Endothelial cell of umbilical vein (primary cell): ENCODE measurements around the gene USH2A. TPM values are rescaled to one million over a fixed set of nuclear protein-coding genes. Genes with fewer than 3 reads are reported as not detected.

ENCODE experiments used
- BruUV-seq: library from RNA; stranded (reverse); fragments of 400-500 nt; replicated peaks from 2 replicates; lab custom pipeline; 2021; lab: Mats Ljungman, UMichigan
- CTCF ChIA-PET: fragments of 300-600, 350-600 bp; sonication (Branson Sonifier 250); formaldehyde crosslinking; loops from one replicate; lab custom pipeline; 2021; ENCODE audit warnings: antibody characterized with exemption, inconsistent platforms; lab: Charles Lee
- POLR2A ChIA-PET: fragments of 300-600, 350-600 bp; sonication (Branson Sonifier 250); formaldehyde crosslinking; loops from one replicate; lab custom pipeline; 2021; ENCODE audit warnings: antibody characterized with exemption, inconsistent platforms; lab: Charles Lee
- DNase-seq: peaks from one replicate; pipeline ENCODE4 v3.0.0-alpha.2; 2011; ENCODE audit warnings: low read depth, low spot score
- FAIRE-seq: peaks from 2 replicates; lab custom pipeline; 2011; peaks lifted over from hg19 to GRCh38; lab: Jason Lieb, UNC
- H2AFZ ChIP-seq: 2 replicates; pipeline ENCODE4 v1.6.0; 2012; ENCODE audit warnings: low read depth, low read length, control low read depth, inconsistent platforms
- H3K27ac ChIP-seq: 2 replicates; pipeline ENCODE4 v1.5.1; 2011; ENCODE audit warnings: low read depth, mild to moderate bottlenecking, control low read depth, low read length, moderate library complexity; ENCODE audit not compliant: insufficient read depth
- H3K27me3 ChIP-seq, 2 experiments: 2 replicates each; pipeline versions ENCODE4 v1.6.0 to v1.6.1; 2011; ENCODE audit warnings: low read length in 2 of 2, mixed read lengths in 1 of 2; ENCODE audit not compliant: control insufficient read depth in 2 of 2, insufficient read depth in 2 of 2
- H3K36me3 ChIP-seq, 2 experiments: 2 replicates in 1 of 2; 3 replicates in 1 of 2; pipeline ENCODE4 v1.5.1; 2011; ENCODE audit warnings: low read length in 2 of 2, mild to moderate bottlenecking in 1 of 2, moderate library complexity in 1 of 2; ENCODE audit not compliant: control insufficient read depth in 2 of 2, insufficient read depth in 2 of 2; ENCODE audit errors: extremely low read depth in 1 of 2
- H3K4me1 ChIP-seq: 3 replicates; pipeline ENCODE4 v1.5.1; 2011; ENCODE audit warnings: mild to moderate bottlenecking, low read length; ENCODE audit not compliant: control insufficient read depth, insufficient read depth; ENCODE audit errors: extremely low read depth
- H3K4me2 ChIP-seq: 2 replicates; pipeline ENCODE4 v1.6.1; 2011; ENCODE audit warnings: low read length, control low read depth, mixed read lengths; ENCODE audit not compliant: insufficient read depth
- H3K4me3 ChIP-seq, 3 experiments: fragments of 200-600 bp in 1 of 3; sonication (generic), shearing (Covaris generic) in 1 of 3; replicated peaks in 1 of 3; 2 replicates each; pipeline ENCODE4 v1.5.1; 2011 to 2016; ENCODE audit warnings: control low read depth in 3 of 3, low read length in 3 of 3, mild to moderate bottlenecking in 2 of 3, inconsistent platforms in 1 of 3, low read depth in 1 of 3, moderate library complexity in 1 of 3; ENCODE audit not compliant: insufficient read depth in 1 of 3
- H3K79me2 ChIP-seq: 2 replicates; pipeline ENCODE4 v1.6.0; 2012; ENCODE audit warnings: low read length, inconsistent platforms; ENCODE audit not compliant: control insufficient read depth, insufficient read depth
- H3K9ac ChIP-seq: replicated peaks from 2 replicates; pipeline ENCODE3; 2011; ENCODE audit warnings: low read length, control low read depth; ENCODE audit not compliant: insufficient read depth; ENCODE audit errors: extremely low read depth
- H3K9me1 ChIP-seq: replicated peaks from 3 replicates; pipeline ENCODE4 v1.6.0; 2011; ENCODE audit warnings: mild to moderate bottlenecking, low read length; ENCODE audit not compliant: control insufficient read depth, insufficient read depth; ENCODE audit errors: extremely low read depth
- H3K9me3 ChIP-seq: replicated peaks from 2 replicates; pipeline ENCODE4 v1.5.1; 2012; ENCODE audit warnings: low read length, inconsistent platforms; ENCODE audit not compliant: control insufficient read depth, insufficient read depth
- H4K20me1 ChIP-seq: replicated peaks from 2 replicates; pipeline ENCODE3; 2011; ENCODE audit warnings: mild to moderate bottlenecking, low read length; ENCODE audit not compliant: control insufficient read depth, insufficient read depth; ENCODE audit errors: extremely low read depth
- CTCF ChIP-seq, 2 donors: IDR thresholded peaks; 1 replicate in 1 of 2; 2 replicates in 1 of 2; pipeline ENCODE4 v1.5.1; 2011; ENCODE audit warnings: low read length in 2 of 2, mild to moderate bottlenecking in 2 of 2, moderate library complexity in 2 of 2, control low read depth in 1 of 2, inconsistent platforms in 1 of 2, low read depth in 1 of 2; ENCODE audit not compliant: insufficient read depth in 1 of 2; ENCODE audit errors: extremely low read depth in 1 of 2
- EZH2 ChIP-seq: IDR thresholded peaks from 2 replicates; pipeline ENCODE4 v1.6.1; 2012; ENCODE audit warnings: borderline replicate concordance, low read depth, mild to moderate bottlenecking, moderate library complexity, low read length, inconsistent platforms; ENCODE audit not compliant: severe bottlenecking
- FOS ChIP-seq: IDR thresholded peaks from 2 replicates; pipeline ENCODE4 v1.6.1; 2011; ENCODE audit warnings: mild to moderate bottlenecking, low read length, moderate library complexity, borderline replicate concordance; ENCODE audit not compliant: insufficient read depth
- JUN ChIP-seq: IDR thresholded peaks from 2 replicates; pipeline ENCODE4 v1.6.1; 2011; ENCODE audit warnings: borderline replicate concordance, low read depth; ENCODE audit not compliant: insufficient read length, insufficient read depth
- MAX ChIP-seq: IDR thresholded peaks from 2 replicates; pipeline ENCODE4 v1.6.1; 2011; ENCODE audit not compliant: insufficient read depth, insufficient read length
- POLR2A ChIP-seq: IDR thresholded peaks from 2 replicates; pipeline ENCODE4 v1.6.1; 2012; ENCODE audit warnings: low read depth, mild to moderate bottlenecking, control low read depth, low read length
- POLR2AphosphoS5 ChIP-seq: IDR thresholded peaks from 2 replicates; pipeline ENCODE4 v1.6.1; 2012; ENCODE audit warnings: low read depth, mild to moderate bottlenecking, control low read depth, low read length, moderate library complexity; ENCODE audit not compliant: insufficient read depth
- dilution Hi-C: fragments of 300-500 bp; cut with MboI; formaldehyde crosslinking; loops from one replicate; pipeline ENCODE4 v1.15.0; 2019; ENCODE audit warnings: low sequenced_read_pairs; ENCODE audit not compliant: extremely low pct_ligation_motif_present
- intact Hi-C: fragments of 100-400 bp; cut with micrococcal nuclease; formaldehyde crosslinking; loops from one replicate; pipeline ENCODE4 v1.10.0; 2022
- polyA plus RNA-seq, 4 experiments: library from polyadenylated mRNA; depleted of rRNA in 3 of 4; stranded (reverse) in 3 of 4; unstranded in 1 of 4; fragments of >200 nt; gene quantifications; 2 replicates each; pipeline versions ENCODE4 v1.2.1 to v1.2.3, GENCODE V29; 2011 to 2012; ENCODE audit warnings: missing spikeins in 1 of 4
- total RNA-seq: library from RNA; stranded (reverse); gene quantifications from 2 replicates; pipeline ENCODE4 v1.2.3, GENCODE V29; 2021

USH2A gene
- total and polyA plus RNA-seq, 2 donors (not counting 3 experiments of a cell fraction or from before 2014, with no cell fraction given): not detected

DNA sequence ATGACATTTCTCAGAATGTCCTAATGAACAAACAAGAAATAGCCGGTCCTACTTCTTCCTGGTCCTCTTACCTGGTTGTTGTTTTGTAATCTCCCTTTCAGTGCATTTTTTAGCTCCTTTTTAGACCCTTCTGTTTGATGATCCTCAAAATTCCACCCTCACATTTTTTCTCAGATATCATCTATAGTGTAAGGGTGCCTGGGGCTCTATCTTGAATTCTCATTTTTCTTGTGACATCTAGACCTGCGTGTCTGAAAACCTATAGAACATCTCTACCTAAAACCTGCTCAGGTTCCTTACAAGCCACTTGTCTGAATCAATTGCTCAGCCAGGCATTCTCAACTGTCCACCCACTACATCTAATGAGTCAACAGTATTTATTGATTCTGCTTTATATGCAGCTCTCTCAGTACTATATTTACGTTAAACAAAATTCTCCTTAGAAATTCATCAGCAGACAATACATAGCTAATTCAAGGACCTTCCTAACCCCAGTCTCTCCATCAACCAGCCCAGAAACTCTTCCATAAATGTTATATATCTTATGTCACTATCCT is 36.5 kb upstream of the USH2A start:
- H3K4me3 ChIP-seq: no peak overlapping the region
- H3K9me1 ChIP-seq: no peaks in the 10 kb centered on the region
- DNase-seq: no peak
- no peak overlapping the region for H3K27ac ChIP-seq
- FAIRE-seq: no peak
- H3K9me3 ChIP-seq: peaks cover 2% of the 10 kb centered on the region
- dilution Hi-C loops: no loop called here
- no TSS peak for BruUV-seq
- no peak overlapping the region for H2AFZ ChIP-seq
- no peaks in the 10 kb centered on the region for H3K4me1 ChIP-seq
- H3K4me2 ChIP-seq: no peak overlapping the region
- H3K9ac ChIP-seq: no peak overlapping the region
- ChIA-PET POLR2A (no interaction called here), CTCF (no interaction called here)
- intact Hi-C loops: no loop called here
- TF ChIP-seq POLR2AphosphoS5 (no peak), POLR2A (no peak), JUN (no peak), EZH2 (no peak), MAX (no peak), FOS (no peak), CTCF (IDR thresholded peaks at IDR 0.05; ENCODE audit: extremely low read depth in 1 of 2, insufficient read depth in 1 of 2, low read depth in 1 of 2, low read length in 2 of 2) (no peak)
- H3K27me3 ChIP-seq: no peaks in the 10 kb centered on the region
- H3K36me3 ChIP-seq: no peaks in the 10 kb centered on the region
- H4K20me1 ChIP-seq: no peaks in the 10 kb centered on the region
- no peaks in the 10 kb centered on the region for H3K79me2 ChIP-seq
